HG02884 (cell line): ENCODE results near the gene SLC6A12.
"Not testable (repeated sequence)": the region's sequence is repeated elsewhere in the genome, so short reads cannot be mapped to it uniquely, and the experiment has no call there.

ENCODE experiments used
- ATAC-seq: cut with Tn5 transposase; IDR thresholded peaks from one replicate; pipeline ENCODE4 v1.9.1; 2021; ENCODE audit warnings: mild to moderate bottlenecking, moderate library complexity; ENCODE audit not compliant: unreplicated experiment

The SLC6A12 gene

DNA sequence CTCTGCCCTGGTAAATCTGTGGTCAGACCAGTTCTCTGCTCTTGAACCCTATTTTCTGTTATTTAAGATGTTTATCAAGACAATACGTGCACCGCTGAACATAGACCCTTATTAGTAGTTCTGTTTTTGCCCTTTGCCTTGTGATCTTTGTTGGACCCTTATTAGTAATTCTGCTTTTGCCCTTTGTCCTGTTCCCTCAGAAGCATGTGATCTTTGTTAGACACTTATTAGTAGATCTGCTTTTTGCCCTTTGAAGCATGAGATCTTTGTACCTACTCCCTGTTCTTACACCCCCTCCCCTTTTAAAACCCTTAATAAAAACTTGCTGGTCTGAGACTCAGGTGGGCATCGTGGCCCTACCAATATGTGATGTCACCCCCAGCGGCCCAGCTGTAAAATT is 22.0 kb upstream of the SLC6A12 start:
- ATAC-seq: not testable (repeated sequence)

DNA sequence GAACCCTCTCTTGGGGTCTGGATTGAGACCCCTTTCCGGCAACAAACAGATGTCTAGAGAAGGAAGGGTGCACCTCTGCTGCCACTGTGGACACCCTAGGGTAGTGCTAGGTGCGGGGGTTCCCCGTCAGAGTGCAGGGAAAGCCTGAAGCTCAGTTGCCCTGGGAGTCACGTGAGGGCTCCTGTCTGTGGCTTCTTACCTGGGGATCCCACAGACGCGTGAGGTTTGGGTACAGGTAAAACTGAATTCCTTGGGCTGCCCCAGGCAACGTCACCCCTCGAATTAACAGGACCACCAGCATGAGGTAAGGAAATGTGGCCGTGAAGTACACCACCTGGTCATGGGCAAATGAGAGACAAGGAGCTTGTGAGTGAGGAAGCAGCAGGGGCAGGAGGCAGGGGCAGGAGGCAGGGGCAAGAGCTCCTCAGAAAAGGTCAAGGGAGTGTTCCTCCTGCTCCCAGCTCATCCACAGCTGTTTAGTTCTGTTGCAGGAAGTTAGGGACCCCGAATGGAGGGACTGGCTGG is 21.0 kb upstream of the SLC6A12 start:
- ATAC-seq: no peak

GRCh38 chr12:234019-234418 is 20.1 kb upstream of the SLC6A12 start:
- ATAC-seq: no peak

DNA sequence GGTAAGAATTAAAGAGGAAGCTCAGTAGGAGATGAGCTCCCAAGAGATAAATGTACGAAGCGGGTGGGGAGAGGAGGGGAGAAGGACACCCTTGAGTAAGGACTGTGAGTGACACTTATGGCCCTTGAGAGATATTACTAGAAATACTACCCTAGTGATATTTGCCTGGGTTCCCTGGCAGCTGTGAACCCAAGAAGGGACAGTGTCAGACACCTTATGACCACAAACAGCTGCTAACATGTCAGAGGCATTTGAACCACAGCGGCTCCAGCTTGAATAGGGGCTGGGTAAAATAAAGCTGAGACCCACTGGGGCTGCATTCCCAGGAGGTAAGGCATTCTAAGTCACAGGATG is 19.6 kb upstream of the SLC6A12 start:
- no peak for ATAC-seq

- ATAC-seq: no peak
Measured at GRCh38 chr12:232731-233614, 19.0 kb upstream of the SLC6A12 start.

DNA sequence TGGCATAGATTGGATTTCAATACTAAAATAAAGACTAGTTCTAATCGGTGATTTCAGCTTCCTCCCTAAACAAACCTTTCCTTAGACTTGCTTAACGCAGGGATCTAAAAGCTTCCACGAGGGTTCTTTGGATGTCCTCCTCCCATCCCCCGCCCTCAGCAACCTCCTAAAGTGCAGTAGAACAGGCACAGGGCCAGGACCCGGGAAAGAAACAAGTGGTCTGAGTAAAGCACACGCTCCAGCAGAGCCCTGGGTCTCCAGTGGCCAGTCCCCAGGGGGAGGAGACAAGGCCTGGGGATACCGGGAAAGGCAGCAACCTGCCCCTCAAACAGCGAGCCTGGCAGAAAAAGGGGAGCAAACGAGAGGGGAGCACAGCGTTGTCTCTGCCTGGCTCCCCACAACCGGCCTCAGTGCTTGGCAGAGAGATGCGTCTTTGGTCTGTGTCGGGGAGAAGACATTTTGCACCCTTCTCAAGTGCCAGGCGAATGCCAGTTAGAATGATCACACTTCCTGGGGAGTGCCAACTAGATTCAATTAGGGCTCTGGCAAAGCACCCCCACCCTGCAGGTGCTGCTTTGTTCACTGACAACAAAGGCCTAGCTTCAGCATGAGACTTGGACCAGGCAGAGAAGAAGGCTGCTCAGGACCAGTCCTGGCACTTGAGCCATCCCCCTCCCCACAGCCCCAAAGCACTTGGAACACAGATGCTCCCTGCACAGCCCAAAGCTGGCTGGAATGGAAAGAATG is 17.1 kb upstream of the SLC6A12 start:
- no peak for ATAC-seq

DNA sequence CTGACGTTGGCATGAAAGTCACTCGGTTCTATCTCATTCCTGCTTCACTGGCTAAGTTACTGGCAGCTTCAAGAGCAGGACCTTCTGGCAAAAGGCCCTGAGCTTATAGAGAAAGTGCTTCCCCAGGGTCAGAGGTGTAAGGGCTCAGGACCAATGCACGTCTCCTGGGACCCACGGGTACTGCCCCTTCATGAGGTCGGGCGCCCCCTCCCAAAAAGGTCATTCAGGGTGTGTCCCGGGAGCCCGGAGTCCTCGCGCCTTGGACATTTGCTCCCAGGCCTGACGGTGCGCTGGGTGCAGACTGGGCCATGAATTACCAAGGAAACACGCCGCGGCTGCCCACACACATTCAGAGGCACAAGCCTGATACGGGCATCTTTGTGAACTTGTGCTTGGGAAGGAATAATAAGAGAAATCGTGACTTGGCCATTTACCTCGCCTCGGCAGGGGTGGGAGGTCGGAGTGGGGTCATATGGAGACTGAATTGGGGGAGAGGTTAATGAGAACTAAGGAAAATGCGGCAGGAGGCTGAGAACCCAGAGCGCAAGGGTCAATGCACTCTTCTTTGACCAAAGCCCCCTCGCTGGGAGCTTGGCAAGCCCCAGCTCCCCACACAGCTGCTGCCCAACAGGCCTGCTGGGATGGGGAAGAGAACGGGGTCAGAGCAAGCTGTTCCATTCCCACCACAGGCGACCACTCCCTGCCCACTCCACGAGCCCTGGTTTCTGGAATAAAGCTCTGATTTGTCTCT is 15.7 kb upstream of the SLC6A12 start:
- ATAC-seq: no peak

DNA sequence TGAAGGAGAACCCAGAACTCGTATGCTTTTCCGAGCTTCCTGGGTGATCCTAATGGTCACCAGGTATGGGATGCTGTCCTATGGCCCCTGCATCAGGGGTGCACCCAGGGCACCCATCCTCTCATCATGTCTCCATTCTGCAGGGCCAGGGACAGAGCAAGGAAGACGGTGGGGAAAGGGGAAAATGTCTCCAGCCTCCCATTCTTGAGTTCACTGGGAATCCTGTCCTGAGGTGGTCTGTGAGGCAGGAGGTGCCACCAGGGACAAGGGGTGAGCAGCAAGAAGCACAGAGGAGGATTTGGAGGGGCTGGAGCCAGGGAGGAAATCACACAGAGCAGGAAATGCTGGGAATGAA is 14.9 kb upstream of the SLC6A12 start:
- no peak for ATAC-seq

GRCh38 chr12:227923-228845 is 14.2 kb upstream of the SLC6A12 start:
- no peak for ATAC-seq

- no peak for ATAC-seq
Measured at GRCh38 chr12:227286-227915, 13.4 kb upstream of the SLC6A12 start.

DNA sequence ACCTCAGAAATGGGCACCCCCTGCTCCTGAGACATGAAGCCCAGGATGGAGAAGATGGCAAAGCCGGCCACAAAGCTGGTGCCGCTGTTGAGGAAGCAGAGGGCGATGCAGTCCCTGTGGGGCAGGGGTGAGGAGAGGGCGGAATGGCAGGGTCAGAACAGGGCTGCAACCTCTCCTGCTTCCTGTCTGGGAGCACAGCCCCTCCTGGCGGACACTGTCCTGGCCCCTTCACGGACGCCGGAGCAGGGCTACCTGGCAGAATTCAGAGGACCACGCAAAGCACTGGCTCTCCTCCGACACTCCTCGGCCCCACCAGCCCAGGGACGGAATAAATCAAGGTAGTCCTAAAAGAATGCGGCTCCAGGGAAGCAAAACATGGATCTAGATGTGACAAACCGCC is 12.4 kb upstream of the SLC6A12 start:
- no peak for ATAC-seq

- ATAC-seq: no peak
Measured at GRCh38 chr12:225012-225411, 11.1 kb upstream of the SLC6A12 start.

GRCh38 chr12:224330-224729 is 10.4 kb upstream of the SLC6A12 start:
- no peak for ATAC-seq

DNA sequence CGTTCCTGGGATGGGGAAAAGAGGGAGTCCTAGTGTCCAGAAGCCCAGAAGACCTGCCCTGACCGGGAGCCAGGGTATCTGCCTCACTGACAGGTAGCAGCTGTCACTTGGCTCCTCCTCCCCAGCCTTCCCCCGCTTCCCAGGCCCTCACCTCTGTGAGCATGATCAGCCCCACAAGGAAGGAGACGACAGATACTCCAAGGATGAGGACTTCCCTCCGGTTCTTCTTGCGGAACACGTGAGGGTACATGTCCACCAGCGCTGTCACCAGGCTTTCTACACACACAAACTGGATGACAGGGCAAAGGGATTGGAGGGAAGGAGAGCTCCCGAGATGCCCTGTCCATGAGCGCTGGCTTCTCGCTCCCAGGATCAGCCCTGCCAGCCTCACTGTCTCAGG is 9.9 kb upstream of the SLC6A12 start:
- ATAC-seq: no peak

- ATAC-seq: no peak
Measured at GRCh38 chr12:221736-222135, 7.8 kb upstream of the SLC6A12 start.

- ATAC-seq: no peak
Measured at GRCh38 chr12:220946-221550, 7.1 kb upstream of the SLC6A12 start.

DNA sequence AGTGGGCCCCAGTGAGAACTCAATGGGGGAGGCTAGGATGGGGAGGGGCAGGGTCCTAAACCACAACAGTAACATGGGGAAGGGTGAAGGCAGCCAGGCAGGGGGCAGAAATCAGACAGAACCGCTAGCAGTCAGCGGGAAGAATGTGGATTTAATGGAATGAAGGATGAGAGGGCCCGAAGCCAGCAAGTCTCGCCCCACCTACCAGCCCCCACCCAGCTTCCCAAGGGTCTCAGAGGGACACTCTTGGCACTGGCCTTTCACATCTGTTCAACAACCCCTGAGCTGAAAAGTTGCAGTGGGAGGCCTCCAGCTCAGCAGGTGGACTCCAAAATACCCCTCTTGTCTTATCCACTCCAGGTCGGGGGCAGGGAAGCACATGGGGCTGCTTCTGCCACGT is 6.5 kb upstream of the SLC6A12 start:
- no peak for ATAC-seq

DNA sequence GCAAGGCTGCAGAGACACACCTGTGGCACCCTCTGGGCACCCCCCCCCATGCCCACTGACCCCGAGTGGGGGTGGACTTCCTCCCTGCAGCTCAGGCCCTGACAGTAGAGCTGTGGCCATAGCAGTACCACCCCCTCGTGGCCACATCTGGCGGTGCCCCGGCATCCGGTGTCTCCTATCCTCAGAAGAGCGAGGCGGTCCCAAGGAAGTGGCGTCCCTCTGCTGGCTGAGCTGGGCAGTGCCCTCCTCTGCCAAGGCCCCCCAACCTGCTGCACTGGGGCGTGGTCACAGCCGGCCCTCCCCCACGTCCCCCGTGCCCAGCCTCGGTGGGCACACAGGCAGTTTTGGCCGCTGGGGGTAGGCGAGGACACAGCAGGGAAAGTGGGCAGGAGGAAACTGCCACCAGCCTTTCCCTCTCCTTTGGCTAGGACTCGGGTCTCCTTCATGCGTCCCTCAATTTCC is 6.0 kb upstream of the SLC6A12 start:
- peak; percentile 48 for ATAC-seq
